ENCODE measurements around the gene ACTN2. TPM values are rescaled to one million over a fixed set of nuclear protein-coding genes. Genes with fewer than 3 reads are reported as not detected.

The ACTN2 gene
- total and polyA plus RNA-seq, 8 donors, result 0.37 to 17.4 (median 1.9) TPM; not detected in 1

GRCh38 chr1:236779312-236779711, 93.0 kb downstream of the ACTN2 start:
- 83 to 93% (median 87%) methylated on average over 2 of the region's 2 CpGs for WGBS, 5 donors
- no peaks in the 10 kb centered on the region for H3K27me3 ChIP-seq
- no peak overlapping the region for H3K27ac ChIP-seq
- no peaks in the 10 kb centered on the region for H3K36me3 ChIP-seq
- no peak for TF ChIP-seq POLR2A (IDR thresholded peaks at IDR 0.05)
- no peak for TF ChIP-seq EP300 (IDR thresholded peaks at IDR 0.05)
- TF ChIP-seq POLR2AphosphoS5 (IDR thresholded peaks at IDR 0.05), result no peak
- no peak for TF ChIP-seq CTCF (IDR thresholded peaks at IDR 0.05)
- intact Hi-C loops (cut with DNase I; ENCODE audit: low total_unique reads), result no loop called here
- H3K9me3 ChIP-seq, result peaks cover 0 to 14% (median 12%) of the 10 kb centered on the region in 4 donors
- DNase-seq, result no peak
- no peak overlapping the region for H3K4me3 ChIP-seq
- H3K4me1 ChIP-seq, result no peaks in the 10 kb centered on the region

- H3K9me3 ChIP-seq, result no peaks in the 10 kb centered on the region
- H3K36me3 ChIP-seq, result no peaks in the 10 kb centered on the region
- intact Hi-C loops (cut with DNase I; ENCODE audit: low total_unique reads), result no loop called here
- TF ChIP-seq EP300 (IDR thresholded peaks at IDR 0.05) (no peak), POLR2AphosphoS5 (IDR thresholded peaks at IDR 0.05) (no peak), POLR2A (IDR thresholded peaks at IDR 0.05) (no peak), CTCF (IDR thresholded peaks at IDR 0.05) (no peak)
- H3K4me3 ChIP-seq, result no peak overlapping the region
- 72 to 79% (median 75%) methylated on average over 2 of the region's 2 CpGs; no CpG with 5 or more reads in 1 of the 5 donors for WGBS, 5 donors
- H3K4me1 ChIP-seq, result no peaks in the 10 kb centered on the region
- no peaks in the 10 kb centered on the region for H3K27me3 ChIP-seq
- no peak for DNase-seq
- H3K27ac ChIP-seq, result no peak overlapping the region
These were observed 99.2 kb downstream of the ACTN2 start for GRCh38 chr1:236785477-236785876.

- H3K9me3 ChIP-seq, result no peaks in the 10 kb centered on the region
These were observed 100.2 kb downstream of the ACTN2 start for GRCh38 chr1:236786453-236786852.

GRCh38 chr1:236794585-236795034, 108.3 kb downstream of the ACTN2 start:
- Histone ChIP-seq H3K27me3 (no peaks in the 10 kb centered on the region), H3K36me3 (no peaks in the 10 kb centered on the region), H3K4me1 (peaks cover 7 to 37% (median 25%) of the 10 kb centered on the region in 4 donors), H3K27ac (peak overlapping the region in 4 of 5 donors; percentile 95 to 98 (median 96)), H3K4me3 (peak overlapping the region; percentile 89 to 96 (median 90)), H3K9me3 (no peaks in the 10 kb centered on the region)
- DNase-seq, result no peak
- TF ChIP-seq CTCF (IDR thresholded peaks at IDR 0.05) (no peak), POLR2AphosphoS5 (IDR thresholded peaks at IDR 0.05) (no peak), EP300 (IDR thresholded peaks at IDR 0.05) (no peak), POLR2A (IDR thresholded peaks at IDR 0.05) (no peak)
- 7 to 13% (median 11%) methylated on average over 11 of the region's 11 CpGs for WGBS, 5 donors
- intact Hi-C loops (cut with DNase I; ENCODE audit: low total_unique reads), result no loop called here

More at GRCh38 chr1:236786453-236786852, 100.2 kb downstream of the ACTN2 start:
- H3K27me3 ChIP-seq, result no peaks in the 10 kb centered on the region
- no peaks in the 10 kb centered on the region for H3K4me1 ChIP-seq
- TF ChIP-seq POLR2A (IDR thresholded peaks at IDR 0.05) (no peak), CTCF (IDR thresholded peaks at IDR 0.05) (no peak), POLR2AphosphoS5 (IDR thresholded peaks at IDR 0.05) (no peak), EP300 (IDR thresholded peaks at IDR 0.05) (no peak)
- 89 to 97% (median 96%) methylated on average over 16 of the region's 16 CpGs for WGBS, 5 donors
- H3K4me3 ChIP-seq, result no peak overlapping the region
- DNase-seq, result no peak
- H3K27ac ChIP-seq, result no peak overlapping the region
- no peaks in the 10 kb centered on the region for H3K36me3 ChIP-seq
- intact Hi-C loops (cut with DNase I; ENCODE audit: low total_unique reads), result no loop called here
